ENCODE results near the gene NPFFR1. TPM values are rescaled to one million over a fixed set of nuclear protein-coding genes. Genes with fewer than 3 reads are reported as not detected.
"Not testable (repeated sequence)": the region's sequence is repeated elsewhere in the genome, so short reads cannot be mapped to it uniquely, and the experiment has no call there.

Gene NPFFR1
- total RNA-seq, 1 experiment from 2014 or later: 0.02 TPM

DNA sequence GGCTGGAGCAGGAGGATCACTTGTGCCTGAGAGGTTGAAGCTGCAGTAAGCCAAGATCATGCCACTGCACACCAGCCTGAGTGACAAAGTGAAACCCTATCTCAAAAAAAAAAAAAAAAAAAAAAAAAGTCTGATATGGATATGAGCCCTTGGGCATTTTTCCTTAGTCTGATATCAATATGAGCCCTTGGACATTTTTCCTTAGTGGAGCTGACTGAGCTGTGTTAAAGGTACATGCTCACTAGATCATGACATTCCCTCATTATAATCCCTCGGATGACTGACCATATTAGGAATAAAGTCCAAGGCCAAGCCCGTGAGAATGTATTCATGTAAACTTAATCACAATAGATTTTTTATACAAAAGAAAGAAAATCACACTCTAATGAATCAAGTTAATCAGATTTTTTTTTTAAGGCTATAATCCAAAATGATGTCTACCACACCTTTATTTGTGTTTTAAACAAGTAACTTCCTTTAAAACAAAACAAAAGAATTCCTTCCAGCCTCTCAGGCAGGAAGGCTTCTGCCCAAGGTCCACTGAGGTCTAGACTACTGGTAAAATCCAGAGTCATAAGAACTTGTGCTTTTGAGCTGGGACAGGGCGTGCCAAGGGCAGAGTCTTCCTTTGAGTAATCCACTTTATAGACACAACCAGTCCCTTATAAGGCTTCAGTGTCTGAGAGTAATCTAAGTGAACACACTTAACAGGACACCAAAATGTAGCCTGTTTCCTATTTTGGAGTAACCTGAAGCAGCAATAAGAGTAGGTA, 56.1 kb downstream of the NPFFR1 start:
- Histone ChIP-seq H3K27me3 (replicated peaks; ENCODE audit: insufficient read depth, low read depth, low read length, poor library complexity) (no peaks in the 10 kb centered on the region), H3K9me3 (ENCODE audit: low read depth, low read length, poor library complexity, severe bottlenecking) (no peaks in the 10 kb centered on the region), H3K27ac (ENCODE audit: low read depth, low read length, poor library complexity, severe bottlenecking) (peak overlapping the region; percentile 18), H3K36me3 (ENCODE audit: insufficient read depth, low read length, poor library complexity, severe bottlenecking) (peaks cover 47% of the 10 kb centered on the region), H3K4me1 (ENCODE audit: insufficient read depth, low read length, poor library complexity, severe bottlenecking) (peaks cover 3% of the 10 kb centered on the region), H3K4me3 (ENCODE audit: low read depth, low read length, poor library complexity, severe bottlenecking) (no peak overlapping the region)
- BruUV-seq (replicated peaks): no TSS peak
- ChIA-PET POLR2A (ENCODE audit: low non-redundant PET) (no interaction called here), CTCF (interaction anchor here (0.9 kb wide), 1 partner anchor 120 kb away, joined by 3 read pairs; no protein-coding TSS in a partner anchor)
- DNase-seq (ENCODE audit: low spot score): no peak
- intact Hi-C loops (cut with micrococcal nuclease; ENCODE audit: unreplicated experiment): no loop called here
- TF ChIP-seq, protein P1, sequence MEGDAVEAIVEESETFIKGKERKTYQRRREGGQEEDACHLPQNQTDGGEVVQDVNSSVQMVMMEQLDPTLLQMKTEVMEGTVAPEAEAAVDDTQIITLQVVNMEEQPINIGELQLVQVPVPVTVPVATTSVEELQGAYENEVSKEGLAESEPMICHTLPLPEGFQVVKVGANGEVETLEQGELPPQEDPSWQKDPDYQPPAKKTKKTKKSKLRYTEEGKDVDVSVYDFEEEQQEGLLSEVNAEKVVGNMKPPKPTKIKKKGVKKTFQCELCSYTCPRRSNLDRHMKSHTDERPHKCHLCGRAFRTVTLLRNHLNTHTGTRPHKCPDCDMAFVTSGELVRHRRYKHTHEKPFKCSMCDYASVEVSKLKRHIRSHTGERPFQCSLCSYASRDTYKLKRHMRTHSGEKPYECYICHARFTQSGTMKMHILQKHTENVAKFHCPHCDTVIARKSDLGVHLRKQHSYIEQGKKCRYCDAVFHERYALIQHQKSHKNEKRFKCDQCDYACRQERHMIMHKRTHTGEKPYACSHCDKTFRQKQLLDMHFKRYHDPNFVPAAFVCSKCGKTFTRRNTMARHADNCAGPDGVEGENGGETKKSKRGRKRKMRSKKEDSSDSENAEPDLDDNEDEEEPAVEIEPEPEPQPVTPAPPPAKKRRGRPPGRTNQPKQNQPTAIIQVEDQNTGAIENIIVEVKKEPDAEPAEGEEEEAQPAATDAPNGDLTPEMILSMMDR (conservative IDR thresholded peaks at IDR 0.05; ENCODE audit: low read depth, low read length): no peak

DNA sequence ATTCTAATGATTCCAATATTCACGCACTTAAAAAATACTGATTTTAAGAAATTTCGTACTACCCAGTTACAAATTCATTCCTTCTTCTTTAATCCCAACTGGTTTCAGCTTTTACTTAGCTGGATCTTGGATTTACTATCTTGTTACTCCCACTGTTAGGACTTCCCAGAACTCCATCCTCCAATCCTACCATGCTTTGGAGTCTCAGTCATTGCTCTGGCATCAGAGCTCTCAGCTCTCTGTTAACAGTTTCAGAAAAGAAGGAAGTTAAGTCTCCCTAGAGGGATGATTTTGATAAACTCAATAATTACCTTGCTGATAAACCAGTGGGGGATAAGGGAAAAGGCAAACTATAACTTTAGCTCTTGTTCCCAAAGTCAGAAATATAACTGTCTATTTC, 60.1 kb downstream of the NPFFR1 start:
- peaks cover 35% of the 10 kb centered on the region for H3K36me3 ChIP-seq (ENCODE audit: insufficient read depth, low read length, poor library complexity, severe bottlenecking)
- peaks cover 9% of the 10 kb centered on the region for H3K4me1 ChIP-seq (ENCODE audit: insufficient read depth, low read length, poor library complexity, severe bottlenecking)
- DNase-seq (ENCODE audit: low spot score): no peak
- H3K9me3 ChIP-seq (ENCODE audit: low read depth, low read length, poor library complexity, severe bottlenecking): no peaks in the 10 kb centered on the region
- ChIA-PET POLR2A (ENCODE audit: low non-redundant PET) (no interaction called here), CTCF (interaction anchor here (1.8 to 2.7 kb wide), 2 partner anchors 77 to 140 kb away, joined by 9 to 14 read pairs; partner anchors contain the start of gene TYSND1)
- no peaks in the 10 kb centered on the region for H3K27me3 ChIP-seq (replicated peaks; ENCODE audit: insufficient read depth, low read depth, low read length, poor library complexity)
- H3K27ac ChIP-seq (ENCODE audit: low read depth, low read length, poor library complexity, severe bottlenecking): no peak overlapping the region
- TF ChIP-seq, protein P1 (conservative IDR thresholded peaks at IDR 0.05; ENCODE audit: low read depth, low read length): no peak
- TF ChIP-seq EZH2 (IDR thresholded peaks at IDR 0.05; ENCODE audit: borderline replicate concordance, low read depth, low read length, poor library complexity, severe bottlenecking): no peak
- H3K4me3 ChIP-seq (ENCODE audit: low read depth, low read length, poor library complexity, severe bottlenecking): no peak overlapping the region
- BruUV-seq (replicated peaks): no TSS peak
- intact Hi-C loops (cut with micrococcal nuclease; ENCODE audit: unreplicated experiment): no loop called here

DNA sequence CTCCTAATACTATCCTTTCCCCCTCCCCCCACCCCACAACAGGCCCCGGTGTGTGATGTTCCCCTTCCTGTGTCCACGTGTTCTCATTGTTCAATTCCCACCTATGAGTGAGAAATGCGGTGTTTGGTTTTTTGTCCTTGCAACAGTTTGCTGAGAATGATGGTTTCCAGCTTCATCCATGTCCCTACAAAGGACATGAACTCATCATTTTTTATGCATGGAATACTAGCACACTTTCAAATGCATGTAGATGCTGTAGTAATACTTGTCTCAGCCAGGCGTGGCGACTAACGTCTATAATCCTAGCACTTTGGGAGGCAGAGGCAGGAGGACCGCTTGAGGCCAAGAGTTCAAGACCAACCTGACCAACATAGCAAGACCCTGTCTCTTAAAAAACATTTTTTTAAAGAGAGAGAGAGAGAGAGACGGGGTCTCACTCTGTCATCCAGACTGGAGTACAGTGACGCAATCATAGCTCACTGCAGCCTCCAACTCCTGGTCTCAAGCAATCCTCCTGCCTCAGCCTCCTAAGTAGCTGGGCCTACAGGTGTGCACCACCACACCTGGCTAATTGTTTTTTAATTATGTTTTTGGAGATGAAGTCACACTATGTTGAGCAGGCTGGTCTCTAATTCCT, 60.9 kb downstream of the NPFFR1 start:
- BruUV-seq (replicated peaks); H3K4me3 ChIP-seq (ENCODE audit: low read depth, low read length, poor library complexity, severe bottlenecking); DNase-seq (ENCODE audit: low spot score); intact Hi-C loops (cut with micrococcal nuclease; ENCODE audit: unreplicated experiment); H3K27ac ChIP-seq (ENCODE audit: low read depth, low read length, poor library complexity, severe bottlenecking); H3K27me3 ChIP-seq (replicated peaks; ENCODE audit: insufficient read depth, low read depth, low read length, poor library complexity); H3K9me3 ChIP-seq (ENCODE audit: low read depth, low read length, poor library complexity, severe bottlenecking); H3K4me1 ChIP-seq (ENCODE audit: insufficient read depth, low read length, poor library complexity, severe bottlenecking): not testable (repeated sequence)
- CTCF ChIA-PET: interaction anchor here (0.6 to 2.7 kb wide), 4 partner anchors 76 to 167 kb away, joined by 3 to 80 read pairs (median 12); partner anchors contain the start of gene TYSND1
- peaks cover 35% of the 10 kb centered on the region for H3K36me3 ChIP-seq (ENCODE audit: insufficient read depth, low read length, poor library complexity, severe bottlenecking)
- POLR2A ChIA-PET (ENCODE audit: low non-redundant PET): interaction anchor here (0.6 kb wide), 1 partner anchor 39 kb away, joined by 4 read pairs; no protein-coding TSS in a partner anchor
